AG20443 (cell line): Measurements from ENCODE around the gene UTS2R.
"Not testable (repeated sequence)": the region's sequence is repeated elsewhere in the genome, so short reads cannot be mapped to it uniquely, and the experiment has no call there.

Experiments used
- DNase-seq: peaks from one replicate; pipeline ENCODE4 v3.0.0; 2012; ENCODE audit warnings: low spot score, mixed read lengths

UTS2R gene

DNA sequence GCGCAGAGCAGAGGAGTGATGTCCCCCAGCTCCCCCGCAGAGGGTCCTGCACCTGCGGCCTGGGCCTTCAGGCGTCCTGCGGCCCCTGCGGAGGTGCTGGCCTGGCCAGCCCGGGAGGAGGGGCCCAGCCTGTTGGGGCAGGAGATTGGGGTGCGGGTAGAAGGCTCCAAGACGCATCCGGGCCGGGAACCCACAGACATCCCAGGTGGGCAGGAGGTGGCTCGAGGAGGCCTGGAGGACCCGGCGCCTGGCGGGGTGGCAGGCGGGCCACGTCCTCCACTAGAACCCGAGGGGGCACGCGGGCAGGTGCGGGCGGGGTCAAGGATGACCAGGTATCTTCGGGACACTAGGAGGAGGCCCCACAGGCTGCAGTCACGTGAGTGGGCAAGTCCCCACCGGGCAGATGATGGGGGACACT lies 37.4 kb upstream of the UTS2R start:
- no peak for DNase-seq

DNA sequence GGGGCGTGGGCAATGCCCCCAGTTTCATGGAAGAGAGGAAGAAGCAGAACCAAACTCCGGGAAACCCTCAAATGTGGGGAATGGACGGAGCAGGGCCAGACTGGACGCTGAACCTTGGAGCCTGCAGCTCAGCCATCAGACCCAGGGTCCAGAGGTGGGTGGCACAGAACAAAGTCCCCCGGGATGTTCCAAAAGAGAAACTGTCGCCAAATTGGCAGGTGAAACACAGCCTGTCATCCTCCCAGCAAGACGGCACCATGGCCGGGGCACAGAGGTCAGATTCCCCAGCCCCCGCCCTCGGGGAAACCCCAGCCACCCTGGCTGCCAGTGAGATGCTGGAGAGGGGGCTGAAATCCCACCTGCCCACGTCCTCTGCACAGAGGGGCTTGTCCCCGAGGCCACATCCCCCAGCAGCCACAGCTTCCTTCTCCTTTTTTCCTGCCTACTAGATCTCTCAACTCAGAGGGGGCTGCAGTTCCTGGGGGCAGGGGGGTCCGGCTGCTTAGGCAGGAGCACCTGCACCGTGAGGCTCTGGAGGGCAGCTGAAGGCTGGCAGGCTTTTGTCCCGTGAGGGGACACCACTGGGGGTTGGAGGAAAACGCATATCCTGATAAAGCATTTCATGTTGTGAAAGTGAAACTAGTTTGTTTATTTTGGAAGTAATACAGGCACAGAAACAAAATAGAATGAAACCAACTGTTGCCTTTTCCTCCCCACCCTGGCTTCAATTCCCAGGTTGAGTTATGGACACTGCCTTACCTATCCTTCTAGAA lies 36.8 kb upstream of the UTS2R start:
- no peak for DNase-seq

DNA sequence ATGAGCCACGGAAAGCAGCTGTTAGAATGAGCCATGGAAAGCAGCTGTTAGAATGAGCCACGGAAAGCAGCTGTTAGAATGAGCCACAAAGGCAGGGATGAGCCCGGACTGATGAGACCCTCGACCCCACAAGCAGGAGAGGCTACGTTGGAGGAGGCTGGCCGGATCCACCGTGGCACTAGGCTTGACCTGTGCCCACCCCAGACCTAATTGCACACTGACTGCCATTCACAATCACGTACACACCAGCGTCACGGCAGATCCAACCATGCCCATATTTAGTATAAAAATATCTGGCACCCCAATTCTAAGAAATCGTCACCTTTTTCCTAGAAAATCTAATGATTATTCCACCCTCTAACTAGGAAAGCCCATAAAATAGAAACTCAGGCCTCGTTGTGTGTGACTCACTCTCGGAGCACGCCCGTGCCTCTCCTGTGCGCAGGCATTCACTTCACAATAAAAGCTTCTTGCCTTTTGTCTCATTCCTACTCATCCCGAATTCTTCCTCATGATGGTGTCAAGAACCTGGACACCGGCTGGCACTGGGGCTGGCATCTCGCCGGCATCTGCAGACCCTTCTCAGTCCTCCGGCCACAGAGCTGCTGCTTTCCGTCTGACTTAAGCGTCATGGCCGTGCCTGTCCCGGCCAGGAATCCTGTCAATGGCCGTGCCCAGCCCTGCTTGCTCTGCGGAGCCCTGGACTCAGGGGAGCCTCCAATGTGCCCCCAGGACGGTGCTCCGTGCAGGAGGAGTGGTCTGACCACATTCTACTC lies 32.5 kb upstream of the UTS2R start:
- DNase-seq: peak; percentile 86

DNA sequence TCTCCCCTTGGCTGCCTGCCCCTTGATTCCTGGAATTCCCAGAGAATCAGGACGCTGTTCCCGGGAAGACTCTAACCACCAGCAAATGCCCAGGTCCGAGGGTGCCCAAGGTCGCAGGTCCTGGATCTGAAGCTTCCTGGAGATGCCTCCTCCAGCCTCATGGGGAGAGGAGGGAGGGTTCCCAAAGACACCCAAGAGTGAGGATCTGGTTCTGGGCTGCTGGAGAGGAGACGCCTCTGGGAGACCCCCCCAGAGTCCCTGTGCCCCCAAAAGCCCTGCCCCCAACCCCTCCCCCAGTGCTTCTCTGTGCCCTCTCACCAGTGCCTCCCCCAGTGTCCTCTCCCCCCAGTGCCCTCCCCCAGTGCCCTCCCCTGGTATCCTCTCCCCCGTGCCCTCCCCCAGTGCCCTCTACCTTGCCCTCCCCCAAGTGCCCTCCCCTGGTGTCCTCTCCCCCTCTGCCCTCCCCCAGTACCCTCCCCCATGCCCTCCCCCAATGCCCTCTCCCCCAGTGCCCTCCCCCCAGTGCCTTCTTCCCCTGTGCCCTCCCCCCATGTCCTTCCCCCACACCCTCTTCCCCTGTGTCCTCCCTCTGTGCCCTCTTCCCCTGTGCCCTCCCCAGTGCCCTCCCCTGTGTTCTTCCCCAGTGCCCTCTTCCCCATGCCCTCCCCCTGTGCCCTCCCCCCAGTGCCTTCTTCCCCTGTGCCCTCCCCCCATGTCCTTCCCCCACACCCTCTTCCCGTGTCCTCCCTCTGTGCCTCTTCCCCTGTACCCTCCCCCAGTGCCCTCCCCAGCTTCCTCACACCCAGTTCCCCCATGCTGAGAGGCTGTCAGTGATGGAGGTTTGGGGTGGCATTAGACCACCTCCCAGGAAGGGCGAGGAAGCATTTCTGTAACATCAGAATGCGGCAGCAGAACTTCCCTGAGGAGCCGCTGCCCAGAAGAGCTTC lies 31.7 kb upstream of the UTS2R start:
- DNase-seq: no peak

DNA sequence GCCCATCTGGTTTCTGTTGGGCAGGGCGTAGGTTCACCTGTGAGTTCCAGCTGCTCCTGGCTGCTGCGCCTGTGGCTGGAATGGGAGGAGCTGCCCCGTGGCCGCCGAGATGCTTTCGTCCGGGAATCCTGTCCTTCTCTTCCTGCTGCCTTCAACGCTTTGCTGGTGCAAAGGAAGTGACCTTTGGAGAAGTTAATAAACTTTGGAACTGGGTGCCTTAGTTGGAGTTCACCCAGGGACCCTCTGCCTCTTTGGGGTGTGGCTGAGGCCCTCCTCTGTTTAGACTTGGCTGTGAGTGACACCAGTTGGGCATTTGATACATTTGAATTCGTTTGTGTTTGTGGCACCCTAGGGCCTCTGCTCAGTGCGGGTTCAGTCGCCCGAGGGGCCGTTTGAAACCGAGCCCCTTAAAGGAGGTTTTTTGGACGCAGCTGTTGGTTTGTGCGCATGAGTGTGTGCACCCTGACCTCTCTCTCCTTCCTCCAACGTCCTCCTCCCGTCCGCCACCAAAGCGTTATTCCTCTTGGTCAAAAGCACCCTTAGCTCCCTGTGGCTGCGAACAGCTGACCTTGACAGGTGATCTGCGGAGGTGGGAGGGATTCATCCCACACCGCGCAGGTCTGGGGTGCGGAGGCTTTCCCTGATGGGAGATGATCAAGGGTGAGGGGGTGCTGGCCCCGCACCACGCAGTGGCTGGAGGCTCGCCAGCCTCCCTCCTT lies 29.0 kb upstream of the UTS2R start:
- no peak for DNase-seq

DNA sequence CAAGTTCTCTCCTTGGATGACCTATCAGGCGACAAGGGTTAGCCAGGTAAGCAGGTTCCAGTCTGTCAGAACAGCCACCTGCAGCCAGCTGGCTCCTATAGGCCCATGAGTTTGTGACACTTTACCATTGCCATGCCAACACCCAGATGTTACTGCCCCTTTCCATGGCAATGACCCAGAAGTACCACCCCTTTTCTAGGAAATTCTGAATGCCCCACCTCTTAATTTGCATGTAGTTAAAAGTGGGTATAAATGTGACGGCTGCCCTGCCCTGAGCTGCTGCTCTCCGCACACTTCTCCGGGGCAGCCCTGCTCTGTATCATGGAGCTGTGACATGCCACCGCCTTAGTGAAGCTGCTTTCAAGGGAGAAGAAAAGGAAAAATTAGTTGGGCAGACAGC lies 28.0 kb upstream of the UTS2R start:
- DNase-seq: no peak

DNA sequence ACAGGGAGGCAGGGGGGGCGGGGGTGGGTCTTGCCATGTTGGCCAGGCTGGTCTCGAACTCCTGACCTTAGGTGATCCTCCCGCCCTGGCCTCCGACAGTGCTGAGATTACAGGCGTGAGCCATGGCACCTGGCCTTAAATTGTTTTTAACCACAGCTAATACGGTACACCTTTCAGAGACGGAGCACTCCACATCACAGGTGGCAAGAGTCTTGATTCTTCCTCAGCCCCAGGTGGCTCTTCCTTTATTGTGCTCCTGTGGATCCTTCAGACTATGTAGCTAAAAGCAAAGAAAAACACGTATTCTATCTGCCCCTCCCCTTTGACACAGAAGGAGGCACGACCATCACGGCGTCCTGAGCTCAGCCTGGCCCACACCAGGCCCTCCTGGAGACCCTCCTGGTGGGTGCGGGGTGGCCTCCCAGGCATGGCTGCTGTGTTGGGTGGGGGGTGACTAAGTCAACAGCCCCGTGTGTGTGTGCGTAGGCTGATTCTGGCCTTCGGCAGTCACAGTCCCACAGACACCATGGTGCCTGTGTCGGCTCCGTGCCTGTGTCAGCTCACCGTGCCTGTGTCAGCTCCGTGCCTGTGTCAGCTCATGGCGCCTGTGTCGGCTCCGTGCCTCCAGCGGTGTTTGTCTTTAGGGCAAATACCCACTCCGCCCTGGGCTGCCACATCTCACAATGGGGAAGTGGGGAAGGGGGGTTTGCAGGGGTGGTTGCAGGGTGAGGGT lies 27.2 kb upstream of the UTS2R start:
- no peak for DNase-seq

DNA sequence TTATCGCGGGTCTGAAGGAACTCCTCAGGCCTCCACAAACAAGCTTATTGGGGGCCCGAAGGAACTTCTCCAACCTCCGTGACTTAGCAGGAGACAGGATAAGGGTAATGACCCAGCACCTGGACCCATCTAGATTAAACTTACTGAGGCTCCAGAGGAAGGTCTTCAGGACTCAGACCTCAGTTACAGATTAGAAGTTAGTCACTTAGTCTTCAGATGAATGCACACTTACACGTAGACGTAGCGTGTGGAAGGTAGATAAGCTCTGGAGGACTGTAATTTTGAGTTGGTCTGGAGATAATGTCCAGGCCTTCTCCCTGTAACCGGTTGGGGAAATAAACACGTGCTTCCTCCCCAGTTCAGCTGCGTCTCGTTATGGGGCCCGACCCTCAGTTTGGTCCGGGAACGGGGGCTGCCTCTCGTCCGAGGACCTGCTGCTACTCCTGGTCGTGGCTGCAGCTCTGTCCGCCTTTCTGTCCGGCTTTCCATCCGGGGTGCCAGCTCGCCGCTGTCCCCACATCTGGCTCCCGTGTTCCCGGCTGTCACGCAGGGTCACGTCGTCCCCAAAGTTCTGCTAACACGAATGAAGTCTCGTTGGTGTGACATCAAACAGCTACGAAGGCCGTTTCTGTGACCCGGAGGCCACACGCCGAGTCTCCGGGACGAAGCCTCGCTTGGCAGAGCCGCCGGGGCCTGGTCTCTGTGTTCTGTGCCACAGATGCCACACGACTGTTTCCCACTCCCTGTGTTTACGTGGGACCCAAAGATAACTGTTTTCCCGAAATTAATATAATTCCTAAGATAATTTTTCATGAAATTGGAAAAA lies 26.2 kb upstream of the UTS2R start:
- no peak for DNase-seq

DNA sequence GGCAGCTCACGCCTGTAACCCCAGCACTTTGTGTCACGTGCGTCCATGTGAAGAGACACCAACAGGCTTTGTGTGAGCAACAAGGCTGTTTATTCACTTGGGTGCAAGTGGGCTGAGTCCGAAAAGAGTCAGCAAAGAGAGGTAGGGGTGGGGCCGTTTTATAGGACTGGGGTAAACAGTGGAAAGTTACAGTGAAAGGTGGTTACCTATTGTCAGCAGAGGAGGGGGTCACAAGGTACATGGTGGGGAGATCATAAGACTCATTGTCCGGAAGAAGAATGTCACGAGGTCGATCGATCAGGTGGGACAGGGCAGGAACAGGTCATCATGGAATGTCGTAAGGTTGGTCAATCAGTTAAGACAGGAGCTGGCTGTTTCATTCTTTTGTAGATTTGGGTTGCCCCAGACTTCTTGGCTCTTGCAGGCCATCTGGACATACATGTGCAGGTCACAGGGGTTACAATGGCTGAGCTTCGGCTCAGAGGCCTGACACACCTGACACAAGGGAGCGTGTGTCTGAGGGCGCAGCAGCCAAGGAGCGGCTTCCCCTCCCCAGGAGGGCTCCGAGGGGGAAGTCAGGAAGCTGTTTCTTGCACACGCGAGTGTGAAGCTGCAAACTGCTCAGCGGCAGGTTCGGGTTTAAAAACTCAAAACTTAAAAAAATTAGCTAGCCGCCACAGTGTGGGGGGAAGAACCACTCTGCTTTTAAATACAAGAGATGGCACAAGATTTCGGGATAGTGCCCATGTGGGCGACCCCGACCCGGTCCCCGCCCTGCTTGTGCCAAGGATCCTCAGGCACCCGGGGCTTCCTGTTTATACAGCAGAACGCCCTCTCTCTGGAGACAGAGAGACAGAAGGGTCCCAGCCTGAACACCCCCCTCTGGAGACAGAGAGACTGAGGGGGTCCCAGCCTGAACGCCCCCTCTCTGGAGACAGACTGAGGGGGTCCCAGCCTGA lies 24.9 kb upstream of the UTS2R start:
- DNase-seq: no peak

DNA sequence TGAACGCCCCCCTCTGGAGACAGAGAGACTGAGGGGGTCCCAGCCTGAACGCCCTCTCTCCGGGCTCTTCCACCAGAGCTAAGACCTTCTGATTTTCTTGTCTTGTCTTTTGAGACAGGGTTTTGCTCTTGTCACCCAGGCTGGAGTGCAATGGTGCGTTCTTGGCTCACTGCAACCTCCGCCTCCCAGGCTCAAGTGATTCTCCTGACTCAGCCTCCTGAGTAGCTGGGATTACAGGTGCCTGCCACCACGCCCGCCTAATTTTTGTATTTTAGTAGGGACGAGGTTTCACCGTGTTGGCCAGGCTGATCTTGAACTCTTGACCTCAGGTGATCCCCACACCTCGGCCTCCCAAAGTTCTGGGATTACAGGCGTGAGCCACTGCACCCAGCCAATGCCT lies 23.6 kb upstream of the UTS2R start:
- DNase-seq: not testable (repeated sequence)

DNA sequence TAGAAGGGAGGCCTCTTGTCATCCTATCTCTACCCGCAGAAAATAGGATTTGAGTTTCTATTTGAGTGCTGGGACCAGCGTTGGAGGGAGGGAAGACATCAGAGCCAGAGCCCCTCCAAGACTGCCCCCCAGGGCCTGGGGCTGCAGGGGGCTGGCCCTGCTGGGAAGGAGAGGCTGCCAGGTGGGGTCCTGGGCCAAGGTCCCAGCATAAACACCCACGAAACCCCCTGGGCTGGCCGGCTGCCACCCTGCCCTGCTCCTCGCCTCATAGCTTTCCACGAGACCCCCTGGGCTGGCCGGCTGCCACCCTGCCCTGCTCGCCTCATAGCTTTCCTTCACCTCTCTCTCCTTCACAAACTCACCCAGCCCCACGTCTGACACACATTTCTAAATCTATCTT lies 23.1 kb upstream of the UTS2R start:
- no peak for DNase-seq

DNA sequence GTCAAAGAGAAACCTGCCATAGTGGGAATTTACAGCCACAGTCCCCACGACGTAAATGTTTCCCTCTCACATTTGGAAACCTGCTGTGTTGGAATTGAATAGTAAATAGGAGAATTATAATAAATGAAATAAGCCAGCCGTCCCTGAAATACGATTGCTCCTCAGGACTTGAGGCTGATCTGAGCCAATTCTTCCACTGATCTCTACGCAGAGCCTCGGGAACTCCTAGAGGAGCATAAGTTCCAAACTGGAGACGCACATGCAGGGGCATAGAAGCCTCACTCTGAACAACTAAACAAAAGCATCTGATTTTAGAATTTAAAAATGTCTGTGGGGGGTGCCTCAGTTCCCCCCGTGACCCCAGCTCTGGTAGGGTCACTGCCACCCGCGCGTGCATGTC lies 22.7 kb upstream of the UTS2R start:
- no peak for DNase-seq

DNA sequence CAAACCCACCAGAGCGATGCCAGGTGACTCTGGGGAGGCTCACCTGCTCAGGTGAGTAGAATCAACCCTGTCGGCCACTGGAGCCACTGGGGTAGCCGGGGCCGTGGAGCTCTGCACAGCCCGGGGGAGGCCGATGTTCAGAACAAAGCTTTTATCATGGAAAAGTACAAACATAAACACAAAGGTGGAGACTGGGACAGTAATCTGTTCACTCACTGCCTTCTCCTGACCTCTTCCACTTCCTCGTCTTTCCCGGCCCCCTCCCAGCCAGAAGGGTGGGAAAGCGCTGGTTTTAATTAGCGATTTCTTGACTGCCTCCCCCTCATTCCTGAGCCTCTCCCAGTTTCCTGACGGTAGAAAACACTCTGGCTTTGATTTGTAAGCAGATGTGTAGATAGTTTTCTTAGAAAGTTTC lies 22.3 kb upstream of the UTS2R start:
- DNase-seq: peak; percentile 70

DNA sequence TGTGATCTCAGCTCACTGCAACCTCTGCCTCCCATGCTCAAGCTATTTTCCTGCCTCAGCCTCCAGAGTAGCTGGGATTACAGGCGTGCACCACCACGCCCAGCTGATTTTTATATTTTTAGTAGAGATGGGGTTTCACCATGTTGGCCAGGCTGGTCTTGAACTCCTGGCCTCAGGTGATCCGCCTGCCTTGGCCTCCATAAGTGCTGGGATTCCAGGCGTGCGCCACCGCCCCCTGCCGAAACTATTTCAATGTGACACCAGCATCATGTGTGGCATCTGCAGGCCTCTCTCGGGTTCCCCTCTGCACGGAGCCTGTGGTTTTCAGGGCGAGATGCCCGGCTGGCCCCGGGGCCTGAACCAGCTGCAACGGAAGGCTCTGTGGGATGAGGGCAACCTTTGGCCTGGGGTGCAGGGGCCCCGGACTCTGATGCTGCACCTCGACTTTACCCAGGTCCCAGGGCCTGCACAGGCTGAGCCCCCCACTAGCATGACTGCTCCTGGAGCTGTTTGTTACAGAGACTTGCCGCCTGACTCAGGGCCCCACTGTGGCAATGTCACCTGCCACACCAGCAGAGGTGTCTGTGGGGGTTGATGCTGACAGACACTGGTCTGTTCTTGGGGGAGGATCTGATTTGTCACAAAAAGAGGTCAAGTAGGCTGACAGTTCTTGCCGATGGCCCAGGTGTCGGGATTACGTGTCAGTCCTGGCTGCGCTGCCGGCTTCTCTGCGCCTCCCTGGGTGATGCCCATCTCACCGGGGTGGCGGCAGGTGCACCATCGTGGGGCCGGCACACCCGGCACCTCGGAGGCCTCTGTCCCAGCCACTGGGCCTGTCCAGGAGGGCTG lies 21.2 kb upstream of the UTS2R start:
- DNase-seq: no peak

DNA sequence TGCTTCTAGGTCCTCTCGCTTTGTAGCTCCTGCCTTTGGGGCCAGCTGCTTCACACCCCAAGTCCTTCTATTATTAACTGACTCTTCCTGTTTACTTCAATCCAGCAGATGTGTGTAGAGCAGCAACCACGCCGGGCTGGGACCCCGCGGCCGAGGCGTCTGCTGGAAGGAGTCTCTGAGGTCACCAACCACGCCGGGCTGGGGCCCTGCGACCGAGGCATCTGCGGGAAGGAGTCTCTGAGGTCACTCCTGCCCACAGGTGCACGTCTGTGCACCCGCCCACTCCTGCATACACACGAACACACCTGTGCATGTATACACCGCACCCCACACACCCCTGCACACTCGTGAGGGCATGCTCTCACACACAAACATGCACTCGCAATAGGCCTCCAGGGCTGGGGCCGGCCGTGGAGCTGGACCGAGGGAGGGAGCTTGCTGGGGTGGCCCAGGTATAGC lies 20.3 kb upstream of the UTS2R start:
- DNase-seq: no peak

DNA sequence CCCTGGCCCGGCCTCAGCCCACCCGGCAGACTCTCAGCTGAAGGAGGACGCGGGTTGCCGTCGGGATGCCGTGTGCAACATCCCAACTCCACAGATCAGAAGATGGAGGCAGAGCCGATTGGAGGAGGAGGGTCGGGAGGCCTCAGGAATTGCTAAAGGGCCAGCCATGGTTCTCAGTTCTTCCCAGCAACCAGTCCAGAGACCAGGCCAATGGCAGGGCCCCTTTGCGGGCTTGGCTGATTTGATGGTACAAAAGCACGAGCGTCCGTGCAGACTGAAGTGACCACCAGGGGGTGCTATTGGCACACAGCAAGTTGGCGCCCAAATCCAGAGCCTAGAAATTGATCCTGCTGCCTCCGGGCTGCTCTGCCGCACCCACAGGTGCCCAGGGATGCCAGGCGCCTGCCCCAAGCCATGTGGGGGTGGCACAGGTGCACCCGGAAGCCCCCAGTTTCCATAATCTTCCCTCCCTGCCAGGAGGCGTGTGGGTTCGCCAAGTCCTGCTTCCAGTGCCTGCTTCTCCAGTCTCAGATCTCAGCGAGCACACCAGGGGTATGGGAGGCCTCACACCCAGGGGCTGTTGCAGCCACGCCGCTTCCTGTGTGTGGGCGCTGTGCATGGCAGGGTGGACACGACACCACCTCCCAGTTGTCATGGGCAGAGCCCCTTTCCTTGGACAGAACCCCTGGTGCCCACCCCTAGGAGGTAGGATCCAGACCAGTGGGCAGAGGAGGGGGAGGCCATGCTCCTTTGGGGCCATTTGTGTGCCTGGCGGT lies 19.7 kb upstream of the UTS2R start:
- DNase-seq: peak; percentile 87

DNA sequence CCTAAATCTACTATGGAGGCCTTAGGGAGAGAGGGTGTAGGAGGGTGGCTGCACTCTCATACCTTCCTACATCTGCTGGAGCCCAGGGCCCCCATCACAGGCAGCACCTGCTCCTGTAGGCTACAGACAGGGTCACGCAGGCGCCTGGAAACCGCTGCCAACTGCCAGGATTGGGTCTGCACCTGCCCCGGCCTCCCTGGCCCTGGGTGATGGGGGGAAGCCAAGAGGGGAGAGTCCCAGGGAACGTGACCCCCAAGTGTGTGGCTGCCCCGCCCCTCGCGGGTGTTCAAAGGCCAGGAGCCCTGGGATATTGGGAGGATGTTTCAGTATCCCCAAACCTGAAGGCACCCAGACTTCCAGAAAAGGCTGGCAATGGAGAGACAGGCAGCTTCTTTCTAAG lies 18.1 kb upstream of the UTS2R start:
- no peak for DNase-seq
